Activated naive CD4-positive, alpha-beta T cell treated with anti-CD3 and anti-CD28 coated beads, Interleukin-2, amount 50 U/mL, for 72 hours (primary cell): ENCODE results near the gene GLTP. TPM values are rescaled to one million over a fixed set of nuclear protein-coding genes. Genes with fewer than 3 reads are reported as not detected.

ENCODE experiments used
- ATAC-seq, 2 donors: fragments of 150-1000 bp; cut with Tn5 transposase; 2 replicates each; pipeline ENCODE4 v1.10.0; 2021; ENCODE audit warnings: mild to moderate bottlenecking in 2 of 2, moderate library complexity in 2 of 2
- DNase-seq, 2 donors: peaks; one replicate each; pipeline ENCODE4 v3.0.0; 2021 to 2022; ENCODE audit warnings: low spot score in 2 of 2
- H3K27ac Mint-ChIP-seq, 2 donors: one replicate each; pipeline ENCODE4 v1.8.0; 2022; ENCODE audit warnings: mild to moderate bottlenecking in 2 of 2, mixed read lengths in 2 of 2
- H3K36me3 Mint-ChIP-seq, 2 donors: one replicate each; pipeline ENCODE4 v1.8.0; 2022; ENCODE audit warnings: mixed read lengths in 2 of 2
- H3K9me3 Mint-ChIP-seq, 2 donors: one replicate each; pipeline ENCODE4 v1.8.0; 2022; ENCODE audit warnings: mixed read lengths in 2 of 2
- total RNA-seq, 2 donors: library from RNA; stranded (reverse); gene quantifications; one replicate each; pipeline ENCODE4 v1.2.3, GENCODE V29; 2022

GLTP gene
- total RNA-seq, 2 donors from 2014 or later: 22.2 to 24.9 TPM

- H3K36me3 Mint-ChIP-seq: no peaks in the 10 kb centered on the region
- no peak for DNase-seq
- H3K9me3 Mint-ChIP-seq: no peaks in the 10 kb centered on the region
- no peak for ATAC-seq
- no peak overlapping the region for H3K27ac Mint-ChIP-seq
Observed at GRCh38 chr12:109840305-109841074, 39.9 kb downstream of the GLTP start.

- Mint-ChIP-seq H3K27ac (no peak overlapping the region), H3K36me3 (no peaks in the 10 kb centered on the region), H3K9me3 (no peaks in the 10 kb centered on the region)
- no peak for ATAC-seq
- DNase-seq: no peak
Observed at GRCh38 chr12:109839444-109839843, 40.9 kb downstream of the GLTP start.

GRCh38 chr12:109836916-109837315, 43.4 kb downstream of the GLTP start:
- Mint-ChIP-seq H3K36me3 (peaks cover 0 to 4% of the 10 kb centered on the region in 2 donors), H3K9me3 (no peaks in the 10 kb centered on the region), H3K27ac (no peak overlapping the region)
- no peak for DNase-seq
- ATAC-seq: no peak

GRCh38 chr12:109835827-109836226, 44.5 kb downstream of the GLTP start:
- Mint-ChIP-seq H3K36me3 (peaks cover 0 to 4% of the 10 kb centered on the region in 2 donors), H3K27ac (no peak overlapping the region), H3K9me3 (no peaks in the 10 kb centered on the region)
- no peak for ATAC-seq
- no peak for DNase-seq

GRCh38 chr12:109833307-109834189, 46.8 kb downstream of the GLTP start, which contains the start of gene TRPV4:
TRPV4 (minus strand) TSS chr12:109833398; CDS start chr12:109814796, 18,602 bp downstream.
- no peak for ATAC-seq
- Mint-ChIP-seq H3K9me3 (no peaks in the 10 kb centered on the region), H3K27ac (no peak within 1 kb of the TSS), H3K36me3 (peaks cover 0 to 4% of the 10 kb centered on the region in 2 donors)
- no peak for DNase-seq

GRCh38 chr12:109832541-109833306, 47.6 kb downstream of the GLTP start:
- Mint-ChIP-seq H3K9me3 (no peaks in the 10 kb centered on the region), H3K27ac (no peak overlapping the region), H3K36me3 (peaks cover 0 to 4% of the 10 kb centered on the region in 2 donors)
- no peak for DNase-seq
- ATAC-seq: no peak

- ATAC-seq: no peak
Observed at GRCh38 chr12:109831929-109832328, 48.4 kb downstream of the GLTP start.

GRCh38 chr12:109831365-109831764, 49.0 kb downstream of the GLTP start:
- ATAC-seq (no peak), DNase-seq (no peak)
- Mint-ChIP-seq H3K36me3 (peaks cover 0 to 4% of the 10 kb centered on the region in 2 donors), H3K27ac (no peak overlapping the region), H3K9me3 (no peaks in the 10 kb centered on the region)

More at GRCh38 chr12:109831929-109832328, 48.4 kb downstream of the GLTP start:
- H3K27ac Mint-ChIP-seq: no peak overlapping the region
- no peaks in the 10 kb centered on the region for H3K9me3 Mint-ChIP-seq
- H3K36me3 Mint-ChIP-seq: peaks cover 0 to 4% of the 10 kb centered on the region in 2 donors
- no peak for DNase-seq

GRCh38 chr12:109830718-109831117, 49.6 kb downstream of the GLTP start:
- H3K27ac Mint-ChIP-seq: no peak overlapping the region
- DNase-seq: no peak
- ATAC-seq: no peak
- H3K9me3 Mint-ChIP-seq: no peaks in the 10 kb centered on the region
- peaks cover 0 to 4% of the 10 kb centered on the region in 2 donors for H3K36me3 Mint-ChIP-seq

- no peak for DNase-seq
- Mint-ChIP-seq H3K27ac (no peak overlapping the region), H3K9me3 (no peaks in the 10 kb centered on the region), H3K36me3 (peaks cover 0 to 4% of the 10 kb centered on the region in 2 donors)
- no peak for ATAC-seq
Observed at GRCh38 chr12:109830267-109830666, 50.1 kb downstream of the GLTP start.

GRCh38 chr12:109829667-109830066, 50.7 kb downstream of the GLTP start:
- ATAC-seq (no peak), DNase-seq (no peak)
- H3K27ac Mint-ChIP-seq: no peak overlapping the region
- H3K36me3 Mint-ChIP-seq: peaks cover 0 to 4% of the 10 kb centered on the region in 2 donors
- H3K9me3 Mint-ChIP-seq: no peaks in the 10 kb centered on the region

GRCh38 chr12:109828754-109829511, 51.4 kb downstream of the GLTP start:
- H3K36me3 Mint-ChIP-seq: peaks cover 0 to 4% of the 10 kb centered on the region in 2 donors

GRCh38 chr12:109827566-109828550, 52.5 kb downstream of the GLTP start:
- Mint-ChIP-seq H3K27ac (peak overlapping the region in 1 of 2 donors; percentile 37), H3K36me3 (no peaks in the 10 kb centered on the region), H3K9me3 (no peaks in the 10 kb centered on the region)
- DNase-seq: no peak
- ATAC-seq: peak in 1 of 2 donors; percentile 26

More at GRCh38 chr12:109828754-109829511, 51.4 kb downstream of the GLTP start:
- no peaks in the 10 kb centered on the region for H3K9me3 Mint-ChIP-seq
- H3K27ac Mint-ChIP-seq: no peak overlapping the region
- ATAC-seq: no peak
- no peak for DNase-seq

GRCh38 chr12:109827080-109827479, 53.3 kb downstream of the GLTP start:
- no peak for DNase-seq
- no peak for ATAC-seq
- Mint-ChIP-seq H3K36me3 (no peaks in the 10 kb centered on the region), H3K9me3 (no peaks in the 10 kb centered on the region), H3K27ac (no peak overlapping the region)

GRCh38 chr12:109824731-109825130, 55.6 kb downstream of the GLTP start:
- Mint-ChIP-seq H3K9me3 (no peaks in the 10 kb centered on the region), H3K36me3 (no peaks in the 10 kb centered on the region), H3K27ac (no peak overlapping the region)
- ATAC-seq (no peak), DNase-seq (no peak)
